ENCODE results near the gene KCNQ1OT1. TPM values are rescaled to one million over a fixed set of nuclear protein-coding genes. Genes with fewer than 3 reads are reported as not detected.
A peak's percentile ranks its signal among the peaks of the same experiment; 100 is the strongest.

The KCNQ1OT1 gene
- total RNA-seq, 4 donors from 2014 or later: 6.3 to 8.0 (median 7.7) TPM

GRCh38 chr11:2572491-2573239, 127.1 kb downstream of the KCNQ1OT1 start:
- 94 to 97% methylated on average over 27 to 30 of the region's 33 CpGs for WGBS, 2 donors
- Histone ChIP-seq H3K27me3 (no peaks in the 10 kb centered on the region), H3K27ac (no peak overlapping the region), H3K4me1 (peaks cover 0 to 5% (median 0%) of the 10 kb centered on the region in 4 donors), H3K9me3 (no peaks in the 10 kb centered on the region), H3K36me3 (no peaks in the 10 kb centered on the region), H3K4me3 (no peak overlapping the region)
- TF ChIP-seq EP300 (IDR thresholded peaks at IDR 0.05) (no peak), CTCF (IDR thresholded peaks at IDR 0.05) (no peak), POLR2A (IDR thresholded peaks at IDR 0.05) (no peak)
- DNase-seq (ENCODE audit: low spot score in 2 of 2): peak in 1 of 2 donors; percentile 6

DNA sequence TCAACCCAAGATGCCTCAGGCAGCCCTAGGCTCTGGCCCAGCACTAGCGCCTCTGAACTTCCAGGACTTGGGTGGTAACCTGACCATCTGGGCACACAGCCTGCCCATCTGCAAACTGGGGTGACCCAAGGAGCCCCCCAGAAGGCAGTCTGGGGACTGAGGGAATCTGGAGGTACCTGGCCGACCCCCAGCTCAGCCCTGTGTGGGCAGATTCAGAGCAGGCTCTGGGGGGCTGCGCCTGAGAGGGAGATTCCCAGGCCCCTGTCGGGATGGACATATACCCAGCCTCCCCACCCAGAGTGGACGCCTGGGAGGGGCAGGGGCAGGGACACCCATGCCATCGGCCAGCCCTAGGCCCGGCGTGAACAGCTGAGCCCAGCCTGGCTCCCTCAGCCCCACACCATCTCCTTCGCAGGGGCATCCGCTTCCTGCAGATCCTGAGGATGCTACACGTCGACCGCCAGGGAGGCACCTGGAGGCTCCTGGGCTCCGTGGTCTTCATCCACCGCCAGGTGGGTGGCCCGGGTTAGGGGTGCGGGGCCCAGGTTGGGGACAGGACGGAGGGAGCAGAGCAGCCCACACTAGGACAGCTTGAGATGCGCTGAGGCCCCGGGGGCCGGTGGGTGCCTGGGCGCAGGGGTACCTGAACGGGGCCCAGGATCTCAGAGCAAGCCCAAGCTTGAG, 128.1 kb downstream of the KCNQ1OT1 start:
- no peak overlapping the region for H3K4me3 ChIP-seq
- H3K4me1 ChIP-seq: peaks cover 0 to 5% (median 0%) of the 10 kb centered on the region in 4 donors
- no peaks in the 10 kb centered on the region for H3K9me3 ChIP-seq
- TF ChIP-seq EP300 (IDR thresholded peaks at IDR 0.05) (no peak), POLR2A (IDR thresholded peaks at IDR 0.05) (no peak), CTCF (IDR thresholded peaks at IDR 0.05) (no peak)
- no peaks in the 10 kb centered on the region for H3K36me3 ChIP-seq
- H3K27me3 ChIP-seq: no peaks in the 10 kb centered on the region
- WGBS, 2 donors: 92 to 97% methylated on average over 11 to 12 of the region's 23 CpGs
- no peak for DNase-seq (ENCODE audit: low spot score in 2 of 2)
- no peak overlapping the region for H3K27ac ChIP-seq

- no peak overlapping the region for H3K4me3 ChIP-seq
- no peaks in the 10 kb centered on the region for H3K27me3 ChIP-seq
- peaks cover 0 to 5% (median 1%) of the 10 kb centered on the region in 4 donors for H3K4me1 ChIP-seq
- DNase-seq (ENCODE audit: low spot score in 2 of 2): peak in 1 of 2 donors; percentile 1
- no peak for TF ChIP-seq EP300 (IDR thresholded peaks at IDR 0.05)
- TF ChIP-seq POLR2A (IDR thresholded peaks at IDR 0.05): no peak
- TF ChIP-seq CTCF (IDR thresholded peaks at IDR 0.05): no peak
- H3K9me3 ChIP-seq: no peaks in the 10 kb centered on the region
- WGBS, 2 donors: 94 to 96% methylated on average over 23 to 25 of the region's 25 CpGs
- no peaks in the 10 kb centered on the region for H3K36me3 ChIP-seq
- no peak overlapping the region for H3K27ac ChIP-seq
These were observed 128.8 kb downstream of the KCNQ1OT1 start for GRCh38 chr11:2570841-2571597.

DNA sequence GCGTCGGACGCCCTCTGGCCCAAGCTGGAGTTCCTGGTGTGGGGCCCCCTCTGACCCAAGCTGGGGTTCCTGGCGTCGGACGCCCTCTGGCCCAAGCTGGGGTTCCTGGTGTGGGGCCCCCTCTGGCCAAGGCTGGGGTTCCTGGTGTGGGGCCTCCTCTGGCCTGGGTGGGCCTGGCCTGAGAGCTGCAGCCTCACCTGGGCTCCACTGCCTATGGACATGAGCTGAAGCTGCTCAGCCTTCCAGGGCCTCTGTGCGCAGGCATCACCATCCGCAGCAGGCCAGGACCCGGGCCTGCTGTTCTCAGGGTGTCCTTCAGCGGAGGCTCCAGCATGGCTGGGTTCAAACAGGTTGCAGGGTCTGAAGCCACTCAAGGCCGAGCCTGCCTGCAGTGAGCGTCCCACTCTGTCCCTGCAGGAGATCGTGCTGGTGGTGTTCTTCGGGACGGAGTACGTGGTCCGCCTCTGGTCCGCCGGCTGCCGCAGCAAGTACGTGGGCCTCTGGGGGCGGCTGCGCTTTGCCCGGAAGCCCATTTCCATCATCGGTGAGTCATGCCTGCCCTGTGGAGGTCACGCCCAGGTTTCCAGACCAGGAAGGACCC, 129.5 kb downstream of the KCNQ1OT1 start:
- no peaks in the 10 kb centered on the region for H3K9me3 ChIP-seq
- no peak overlapping the region for H3K4me3 ChIP-seq
- H3K27ac ChIP-seq: no peak overlapping the region
- no peaks in the 10 kb centered on the region for H3K27me3 ChIP-seq
- DNase-seq (ENCODE audit: low spot score in 2 of 2): peak in 1 of 2 donors; percentile 10
- TF ChIP-seq CTCF (IDR thresholded peaks at IDR 0.05) (no peak), POLR2A (IDR thresholded peaks at IDR 0.05) (no peak), EP300 (IDR thresholded peaks at IDR 0.05) (no peak)
- H3K36me3 ChIP-seq: no peaks in the 10 kb centered on the region
- 94 to 98% methylated on average over 5 to 19 of the region's 26 CpGs for WGBS, 2 donors
- peaks cover 0 to 4% (median 1%) of the 10 kb centered on the region in 4 donors for H3K4me1 ChIP-seq
